HepG2 (cell line): ENCODE results near the gene PRPSAP1. TPM values are rescaled to one million over a fixed set of nuclear protein-coding genes. Genes with fewer than 3 reads are reported as not detected.

ENCODE experiments used
- ARNT ChIP-seq: fragments of 450-650 bp; IDR thresholded peaks from 2 replicates; pipeline ENCODE4 v1.6.1; 2017
- GFI1 ChIP-seq: sonication (generic); formaldehyde crosslinking; IDR thresholded peaks from 2 replicates; pipeline ENCODE4 v1.5.0; 2020; ENCODE audit warnings: missing genetic modification reagents, mild to moderate bottlenecking, borderline replicate concordance
- HNF1A ChIP-seq, 2 experiments: sonication (generic) in 1 of 2; formaldehyde crosslinking in 1 of 2; IDR thresholded peaks; 2 replicates each; pipeline versions ENCODE4 v1.4.0 to v1.6.1; 2016 to 2020; ENCODE audit warnings: borderline replicate concordance in 1 of 2, low read depth in 1 of 2, mild to moderate bottlenecking in 1 of 2, missing genetic modification reagents in 1 of 2
- IRF1 ChIP-seq: sonication (generic); formaldehyde crosslinking; IDR thresholded peaks from 2 replicates; pipeline ENCODE4 v1.4.0; 2020; ENCODE audit warnings: low read depth, mild to moderate bottlenecking, missing genetic modification reagents
- MNT ChIP-seq: fragments of 450-650 bp; IDR thresholded peaks from 2 replicates; pipeline ENCODE4 v1.6.1; 2016
- MTF2 ChIP-seq: sonication (generic); formaldehyde crosslinking; IDR thresholded peaks from 2 replicates; pipeline ENCODE4 v1.5.0; 2020; ENCODE audit warnings: missing genetic modification reagents, borderline replicate concordance
- NFYC ChIP-seq: IDR thresholded peaks from 2 replicates; pipeline ENCODE4 v1.6.1; 2016; ENCODE audit warnings: missing genetic modification reagents, missing compliant biosample characterization
- NR0B2 ChIP-seq: sonication (generic); formaldehyde crosslinking; IDR thresholded peaks from 2 replicates; pipeline ENCODE4 v1.4.0; 2020; ENCODE audit warnings: mild to moderate bottlenecking, missing genetic modification reagents
- PITX1 ChIP-seq: sonication (generic); formaldehyde crosslinking; IDR thresholded peaks from 2 replicates; pipeline ENCODE4 v1.5.1; 2020; ENCODE audit warnings: mild to moderate bottlenecking, missing genetic modification reagents
- SIX1 ChIP-seq: sonication (generic); formaldehyde crosslinking; IDR thresholded peaks from 2 replicates; pipeline ENCODE4 v1.4.0; 2020; ENCODE audit warnings: missing genetic modification reagents, borderline replicate concordance
- TP53 ChIP-seq: sonication (generic); formaldehyde crosslinking; conservative IDR thresholded peaks from 2 replicates; pipeline ENCODE4 v1.4.0; 2020; ENCODE audit warnings: missing genetic modification reagents
- YY1 ChIP-seq: IDR thresholded peaks from 2 replicates; pipeline ENCODE4 v1.6.1; 2011; ENCODE audit warnings: low read length, low read depth, moderate library complexity, mild to moderate bottlenecking; ENCODE audit not compliant: insufficient read depth, insufficient replicate concordance
- ZBTB3 ChIP-seq: sonication (generic); formaldehyde crosslinking; IDR thresholded peaks from 2 replicates; pipeline ENCODE4 v1.4.0; 2020; ENCODE audit warnings: low read depth, mild to moderate bottlenecking, moderate library complexity, missing genetic modification reagents, borderline replicate concordance
- ZNF138 ChIP-seq: sonication (generic); formaldehyde crosslinking; IDR thresholded peaks from 2 replicates; pipeline ENCODE4 v1.5.0; 2020; ENCODE audit warnings: mild to moderate bottlenecking, low read depth, missing genetic modification reagents
- ZNF263 ChIP-seq: sonication (generic); formaldehyde crosslinking; IDR thresholded peaks from 2 replicates; pipeline ENCODE4 v1.4.0; 2020; ENCODE audit warnings: missing genetic modification reagents
- ZNF382 ChIP-seq: sonication (generic); formaldehyde crosslinking; IDR thresholded peaks from 2 replicates; pipeline ENCODE4 v1.5.0; 2020; ENCODE audit warnings: missing genetic modification reagents, mild to moderate bottlenecking, borderline replicate concordance
- ZNF468 ChIP-seq: sonication (generic); formaldehyde crosslinking; IDR thresholded peaks from 2 replicates; pipeline ENCODE4 v1.8.0; 2022; ENCODE audit warnings: mild to moderate bottlenecking, moderate library complexity, missing genetic modification reagents
- ZNF567 ChIP-seq: sonication (generic); formaldehyde crosslinking; IDR thresholded peaks from 2 replicates; pipeline ENCODE4 v1.8.1; 2023; ENCODE audit warnings: mild to moderate bottlenecking, missing genetic modification reagents, borderline replicate concordance
- ZNF7 ChIP-seq: IDR thresholded peaks from 2 replicates; pipeline ENCODE4 v1.6.1; 2016; ENCODE audit warnings: missing biosample characterization, missing genetic modification reagents
- ZNF703 ChIP-seq: sonication (generic); formaldehyde crosslinking; IDR thresholded peaks from 2 replicates; pipeline ENCODE4 v1.5.1; 2020; ENCODE audit warnings: missing genetic modification reagents, mild to moderate bottlenecking, moderate library complexity, borderline replicate concordance
- ZSCAN22 ChIP-seq: sonication (generic); formaldehyde crosslinking; IDR thresholded peaks from 2 replicates; pipeline ENCODE4 v1.4.0; 2020; ENCODE audit warnings: mild to moderate bottlenecking, missing genetic modification reagents
- ZSCAN25 ChIP-seq: sonication (generic); formaldehyde crosslinking; IDR thresholded peaks from 2 replicates; pipeline ENCODE4 v1.8.0; 2022; ENCODE audit warnings: mild to moderate bottlenecking, missing genetic modification reagents
- polyA plus RNA-seq, 8 experiments: library from polyadenylated mRNA; depleted of rRNA in 3 of 8; stranded (reverse) in 7 of 8; unstranded in 1 of 8; fragments of >200 nt; fragmentation: Illumina TruSeq in 4 of 8; extraction: Trizol in 4 of 8; gene quantifications; 2 replicates each; pipeline versions ENCODE4 v1.2.1 to v1.2.3, GENCODE V29; 2011 to 2016; ENCODE audit warnings: low read depth in 4 of 8, missing spikeins in 1 of 8, mixed read lengths in 1 of 8; ENCODE audit not compliant: insufficient read depth in 1 of 8
- total RNA-seq, 5 experiments: library from RNA; depleted of rRNA; stranded (reverse); fragments of >200 nt; fragmentation: Illumina TruSeq; extraction: Trizol; gene quantifications; 2 replicates each; pipeline ENCODE4 v1.2.3, GENCODE V29; 2016; ENCODE audit warnings: low read depth in 1 of 5

The PRPSAP1 gene
- total and polyA plus RNA-seq, 2 of the 13 experiments (the other 11 are each of a cell fraction or from before 2014, with no cell fraction given), result 91.1 to 314 TPM

GRCh38 chr17:76351526-76352071 lies 2.1 kb downstream of the PRPSAP1 start (continued):
- TF ChIP-seq YY1 (no peak), PITX1 (CRISPR knock-in tag) (peak; percentile 55), TP53 (CRISPR knock-in tag) (no peak), ARNT (no peak), NFYC (CRISPR knock-in tag) (no peak), ZNF567 (no peak), IRF1 (CRISPR knock-in tag) (0 out of 2 replicates have a peak, but pooled peaks have one; percentile 12), ZNF7 (no peak), ZSCAN22 (CRISPR knock-in tag) (no peak), MNT (no peak), ZNF138 (CRISPR knock-in tag) (no peak), GFI1 (CRISPR knock-in tag) (peak; percentile 93), ZNF468 (no peak), ZNF382 (CRISPR knock-in tag) (no peak), ZSCAN25 (peak; percentile 72), NR0B2 (CRISPR knock-in tag) (no peak), ZNF703 (CRISPR knock-in tag) (no peak), ZBTB3 (no peak; the same call in 1 of the 2 replicates), MTF2 (CRISPR knock-in tag) (no peak), HNF1A (IDR thresholded peaks at IDR 0.05; ENCODE audit: low read depth) (no peak), HNF1A (CRISPR knock-in tag; IDR thresholded peaks at IDR 0.05; ENCODE audit: borderline replicate concordance) (no peak), SIX1 (CRISPR knock-in tag) (no peak; the same call in 1 of the 2 replicates), ZNF263 (peak; percentile 28; the same call in 1 of the 2 replicates)
